HEK293 (cell line): ENCODE results near the gene MTUS2.

Source experiments
- GLIS2 ChIP-seq: fragments of 450-650 bp; formaldehyde crosslinking; IDR thresholded peaks from 2 replicates; pipeline ENCODE4 v1.5.1; 2016; ENCODE audit warnings: missing biosample characterization, missing genetic modification characterization
- ZNF133 ChIP-seq: fragments of 450-650 bp; formaldehyde crosslinking; IDR thresholded peaks from 2 replicates; pipeline ENCODE4 v1.5.1; 2016; ENCODE audit warnings: missing biosample characterization, missing genetic modification characterization
- ZNF530 ChIP-seq: fragments of 450-650 bp; formaldehyde crosslinking; IDR thresholded peaks from 2 replicates; pipeline ENCODE4 v1.5.1; 2016; ENCODE audit warnings: low read depth, missing biosample characterization, missing genetic modification characterization
- ZNF544 ChIP-seq: fragments of 450-650 bp; formaldehyde crosslinking; IDR thresholded peaks from 2 replicates; pipeline ENCODE4 v1.5.0; 2017; ENCODE audit warnings: missing biosample characterization, missing genetic modification characterization
- ZNF670 ChIP-seq: fragments of 450-650 bp; formaldehyde crosslinking; IDR thresholded peaks from 2 replicates; pipeline ENCODE4 v1.5.1; 2016; ENCODE audit warnings: missing biosample characterization, missing genetic modification characterization, low read depth
- ZNF830 ChIP-seq: fragments of 450-650 bp; IDR thresholded peaks from 2 replicates; pipeline ENCODE4 v1.5.0; 2018; ENCODE audit warnings: missing biosample characterization, missing genetic modification characterization, low read depth, mild to moderate bottlenecking, moderate library complexity
- ZSCAN23 ChIP-seq: fragments of 450-650 bp; formaldehyde crosslinking; IDR thresholded peaks from 2 replicates; pipeline ENCODE4 v1.5.1; 2016; ENCODE audit warnings: missing biosample characterization, missing genetic modification characterization
- TF ChIP-seq, protein P1 (sequence below): fragments of 450-650 bp; formaldehyde crosslinking; IDR thresholded peaks from 2 replicates; pipeline ENCODE4 v1.5.1; 2016; ENCODE audit warnings: missing biosample characterization, missing genetic modification characterization
- TF ChIP-seq, protein P2 (sequence below): fragments of 450-650 bp; formaldehyde crosslinking; IDR thresholded peaks from 2 replicates; pipeline ENCODE4 v1.5.1; 2016; ENCODE audit warnings: missing biosample characterization, missing genetic modification characterization, low read depth
- TF ChIP-seq, protein P3 (sequence below): fragments of 450-650 bp; formaldehyde crosslinking; IDR thresholded peaks from 2 replicates; pipeline ENCODE4 v1.5.1; 2016; ENCODE audit warnings: missing biosample characterization, missing genetic modification characterization
- TF ChIP-seq, protein P4 (sequence below): sonication (generic); formaldehyde crosslinking; IDR thresholded peaks from 2 replicates; pipeline ENCODE4 v1.8.1; 2022; ENCODE audit warnings: mild to moderate bottlenecking, moderate library complexity, missing genetic modification reagents

DNA sequence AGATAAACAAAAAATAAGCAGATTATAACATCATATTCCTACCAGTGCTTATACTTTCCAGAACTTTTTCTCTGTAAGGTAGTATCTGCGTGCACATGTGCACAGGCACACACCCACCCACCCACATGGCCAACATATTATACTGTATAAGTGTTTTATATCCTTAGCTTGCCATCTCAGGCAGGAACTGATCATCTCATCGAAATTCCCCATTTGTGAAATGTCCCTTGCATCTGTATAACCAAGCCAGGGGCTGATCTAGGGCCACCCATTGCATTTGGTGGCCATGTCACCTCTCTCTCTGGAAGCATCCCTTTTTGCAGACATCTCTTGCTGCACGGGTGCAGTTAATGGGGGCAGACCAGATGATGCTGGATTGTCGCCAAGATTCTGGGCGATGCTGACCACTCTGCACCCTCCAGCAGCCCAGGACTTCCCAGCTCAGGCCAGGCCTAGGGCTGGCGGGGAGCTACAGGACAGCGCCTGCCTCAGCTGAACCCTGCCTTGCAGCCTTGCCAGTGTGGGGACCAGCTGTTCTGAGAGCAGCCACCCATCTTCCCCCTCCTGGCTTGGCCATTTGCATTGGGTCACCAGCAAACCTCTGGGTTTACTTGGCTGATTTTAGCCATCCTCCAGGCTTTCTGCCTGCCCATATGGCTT is 679.5 kb downstream of the MTUS2 start:
- TF ChIP-seq ZNF830 (tag by site-specific recombination) (no peak), ZNF544 (no peak), ZNF133 (tag by site-specific recombination) (no peak), ZNF670 (tag by site-specific recombination) (no peak), GLIS2 (tag by site-specific recombination) (no peak), ZNF530 (tag by site-specific recombination) (no peak), ZSCAN23 (tag by site-specific recombination) (no peak)
- TF ChIP-seq, protein P1, sequence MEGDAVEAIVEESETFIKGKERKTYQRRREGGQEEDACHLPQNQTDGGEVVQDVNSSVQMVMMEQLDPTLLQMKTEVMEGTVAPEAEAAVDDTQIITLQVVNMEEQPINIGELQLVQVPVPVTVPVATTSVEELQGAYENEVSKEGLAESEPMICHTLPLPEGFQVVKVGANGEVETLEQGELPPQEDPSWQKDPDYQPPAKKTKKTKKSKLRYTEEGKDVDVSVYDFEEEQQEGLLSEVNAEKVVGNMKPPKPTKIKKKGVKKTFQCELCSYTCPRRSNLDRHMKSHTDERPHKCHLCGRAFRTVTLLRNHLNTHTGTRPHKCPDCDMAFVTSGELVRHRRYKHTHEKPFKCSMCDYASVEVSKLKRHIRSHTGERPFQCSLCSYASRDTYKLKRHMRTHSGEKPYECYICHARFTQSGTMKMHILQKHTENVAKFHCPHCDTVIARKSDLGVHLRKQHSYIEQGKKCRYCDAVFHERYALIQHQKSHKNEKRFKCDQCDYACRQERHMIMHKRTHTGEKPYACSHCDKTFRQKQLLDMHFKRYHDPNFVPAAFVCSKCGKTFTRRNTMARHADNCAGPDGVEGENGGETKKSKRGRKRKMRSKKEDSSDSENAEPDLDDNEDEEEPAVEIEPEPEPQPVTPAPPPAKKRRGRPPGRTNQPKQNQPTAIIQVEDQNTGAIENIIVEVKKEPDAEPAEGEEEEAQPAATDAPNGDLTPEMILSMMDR (tag by site-specific recombination) = no peak
- TF ChIP-seq, protein P2, sequence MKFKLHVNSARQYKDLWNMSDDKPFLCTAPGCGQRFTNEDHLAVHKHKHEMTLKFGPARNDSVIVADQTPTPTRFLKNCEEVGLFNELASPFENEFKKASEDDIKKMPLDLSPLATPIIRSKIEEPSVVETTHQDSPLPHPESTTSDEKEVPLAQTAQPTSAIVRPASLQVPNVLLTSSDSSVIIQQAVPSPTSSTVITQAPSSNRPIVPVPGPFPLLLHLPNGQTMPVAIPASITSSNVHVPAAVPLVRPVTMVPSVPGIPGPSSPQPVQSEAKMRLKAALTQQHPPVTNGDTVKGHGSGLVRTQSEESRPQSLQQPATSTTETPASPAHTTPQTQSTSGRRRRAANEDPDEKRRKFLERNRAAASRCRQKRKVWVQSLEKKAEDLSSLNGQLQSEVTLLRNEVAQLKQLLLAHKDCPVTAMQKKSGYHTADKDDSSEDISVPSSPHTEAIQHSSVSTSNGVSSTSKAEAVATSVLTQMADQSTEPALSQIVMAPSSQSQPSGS = no peak
- TF ChIP-seq, protein P3, sequence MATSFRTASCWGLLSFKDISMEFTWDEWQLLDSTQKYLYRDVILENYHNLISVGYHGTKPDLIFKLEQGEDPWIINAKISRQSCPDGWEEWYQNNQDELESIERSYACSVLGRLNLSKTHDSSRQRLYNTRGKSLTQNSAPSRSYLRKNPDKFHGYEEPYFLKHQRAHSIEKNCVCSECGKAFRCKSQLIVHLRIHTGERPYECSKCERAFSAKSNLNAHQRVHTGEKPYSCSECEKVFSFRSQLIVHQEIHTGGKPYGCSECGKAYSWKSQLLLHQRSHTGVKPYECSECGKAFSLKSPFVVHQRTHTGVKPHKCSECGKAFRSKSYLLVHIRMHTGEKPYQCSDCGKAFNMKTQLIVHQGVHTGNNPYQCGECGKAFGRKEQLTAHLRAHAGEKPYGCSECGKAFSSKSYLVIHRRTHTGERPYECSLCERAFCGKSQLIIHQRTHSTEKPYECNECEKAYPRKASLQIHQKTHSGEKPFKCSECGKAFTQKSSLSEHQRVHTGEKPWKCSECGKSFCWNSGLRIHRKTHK (tag by site-specific recombination) = no peak
- TF ChIP-seq, protein P4, sequence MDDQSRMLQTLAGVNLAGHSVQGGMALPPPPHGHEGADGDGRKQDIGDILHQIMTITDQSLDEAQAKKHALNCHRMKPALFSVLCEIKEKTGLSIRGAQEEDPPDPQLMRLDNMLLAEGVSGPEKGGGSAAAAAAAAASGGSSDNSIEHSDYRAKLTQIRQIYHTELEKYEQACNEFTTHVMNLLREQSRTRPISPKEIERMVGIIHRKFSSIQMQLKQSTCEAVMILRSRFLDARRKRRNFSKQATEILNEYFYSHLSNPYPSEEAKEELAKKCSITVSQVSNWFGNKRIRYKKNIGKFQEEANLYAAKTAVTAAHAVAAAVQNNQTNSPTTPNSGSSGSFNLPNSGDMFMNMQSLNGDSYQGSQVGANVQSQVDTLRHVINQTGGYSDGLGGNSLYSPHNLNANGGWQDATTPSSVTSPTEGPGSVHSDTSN (CRISPR knock-in tag) = no peak
